T-cell (primary cell): Measurements from ENCODE around the gene SHROOM3. TPM values are rescaled to one million over a fixed set of nuclear protein-coding genes. Genes with fewer than 3 reads are reported as not detected.

Source experiments
- ATAC-seq, 4 experiments: fragments of 200-7000 bp in 3 of 4; fragments of 150-1000 bp in 1 of 4; cut with Tn5 transposase; replicated peaks in 1 of 4; 1 replicate in 3 of 4; 2 replicates in 1 of 4; pipeline ENCODE4 v1.10.0; 2021; ENCODE audit warnings: moderate library complexity in 3 of 4, mild to moderate bottlenecking in 2 of 4, moderate number of reproducible peaks in 1 of 4
- CTCF ChIA-PET, 2 donors: fragments of 300-600 bp; sonication (Branson Sonifier 250); formaldehyde crosslinking; loops; one replicate each; lab custom pipeline; 2022; ENCODE audit warnings: antibody characterized with exemption in 2 of 2; lab: Charles Lee
- POLR2A ChIA-PET, 2 donors: fragments of 300-600 bp; sonication (Branson Sonifier 250); formaldehyde crosslinking; loops; one replicate each; lab custom pipeline; 2022; ENCODE audit warnings: antibody characterized with exemption in 2 of 2; lab: Charles Lee
- DNase-seq, 35 experiments: peaks; one replicate each; pipeline versions ENCODE4 v3.0.0 to v3.0.0-alpha.2; 2013 to 2023
- H3K27ac ChIP-seq: one replicate; pipeline ENCODE4 v1.5.1; 2013; ENCODE audit warnings: low read length
- H3K27me3 ChIP-seq, 2 experiments: replicated peaks in 1 of 2; 1 replicate in 1 of 2; 2 replicates in 1 of 2; pipeline versions ENCODE4 v1.6.1 to v1.7.0; 2013; ENCODE audit warnings: low read length in 1 of 2, mixed read lengths in 1 of 2; ENCODE audit not compliant: control insufficient read depth in 2 of 2, insufficient read depth in 2 of 2; ENCODE audit errors: extremely low read depth in 1 of 2
- H3K36me3 ChIP-seq, 2 donors: 1 replicate in 1 of 2; 2 replicates in 1 of 2; pipeline versions ENCODE4 v1.6.1 to v1.7.0; 2013; ENCODE audit warnings: low read length in 1 of 2; ENCODE audit not compliant: control insufficient read depth in 2 of 2, insufficient read depth in 1 of 2; ENCODE audit errors: extremely low read depth in 1 of 2
- H3K4me1 ChIP-seq, 2 experiments: 1 replicate in 1 of 2; 2 replicates in 1 of 2; pipeline versions ENCODE4 v1.6.1 to v1.7.0; 2013; ENCODE audit warnings: low read length in 2 of 2, mixed read lengths in 1 of 2; ENCODE audit not compliant: insufficient read depth in 2 of 2, control insufficient read depth in 1 of 2; ENCODE audit errors: extremely low read depth in 1 of 2
- H3K4me3 ChIP-seq, 2 donors: 1 replicate in 1 of 2; 2 replicates in 1 of 2; pipeline versions ENCODE4 v1.5.1 to v1.7.0; 2013; ENCODE audit warnings: mild to moderate bottlenecking in 2 of 2, low read length in 1 of 2, moderate library complexity in 1 of 2; ENCODE audit not compliant: control insufficient read depth in 1 of 2; ENCODE audit errors: extremely low read depth in 1 of 2
- H3K9me3 ChIP-seq: 2 replicates; pipeline ENCODE4 v1.7.0; 2013
- H3K27ac Mint-ChIP-seq, 2 donors: one replicate each; pipeline ENCODE4 v1.8.0; 2020 to 2021; ENCODE audit warnings: mild to moderate bottlenecking in 2 of 2, mixed read lengths in 2 of 2
- H3K27me3 Mint-ChIP-seq, 2 donors: one replicate each; pipeline ENCODE4 v1.8.0; 2021 to 2022; ENCODE audit warnings: mixed read lengths in 2 of 2
- H3K36me3 Mint-ChIP-seq: one replicate; pipeline ENCODE4 v1.8.0; 2021; ENCODE audit warnings: mixed read lengths
- H3K4me1 Mint-ChIP-seq, 3 donors: one replicate each; pipeline ENCODE4 v1.8.0; 2020 to 2022; ENCODE audit warnings: mixed read lengths in 3 of 3, mild to moderate bottlenecking in 1 of 3
- H3K4me3 Mint-ChIP-seq, 3 donors: one replicate each; pipeline ENCODE4 v1.8.0; 2020 to 2022; ENCODE audit warnings: mild to moderate bottlenecking in 3 of 3, mixed read lengths in 3 of 3, moderate library complexity in 3 of 3
- H3K9me3 Mint-ChIP-seq, 3 donors: one replicate each; pipeline ENCODE4 v1.8.0; 2020 to 2022; ENCODE audit warnings: mixed read lengths in 3 of 3
- WGBS: methylation state at CpG from one replicate; pipeline ENCODE4 v1.1.5; 2013; ENCODE audit warnings: missing lambda C conversion rate; ENCODE audit not compliant: insufficient coverage; 5-methylcytosine and 5-hydroxymethylcytosine counted together
- total RNA-seq, 35 experiments: library from RNA in 6 of 35; stranded (reverse) in 6 of 35; fragments of 120-200 nt in 1 of 35; gene quantifications; one replicate each; pipeline versions ENCODE4 v1.2.1 to v1.2.4 and lab custom pipeline; 2013 to 2026

SHROOM3 gene
- total RNA-seq, 5 donors from 2014 or later (not counting 1 experiment from before 2014, with no cell fraction given), result 0.22 to 1.1 (median 0.33) TPM; not detected in 2

DNA sequence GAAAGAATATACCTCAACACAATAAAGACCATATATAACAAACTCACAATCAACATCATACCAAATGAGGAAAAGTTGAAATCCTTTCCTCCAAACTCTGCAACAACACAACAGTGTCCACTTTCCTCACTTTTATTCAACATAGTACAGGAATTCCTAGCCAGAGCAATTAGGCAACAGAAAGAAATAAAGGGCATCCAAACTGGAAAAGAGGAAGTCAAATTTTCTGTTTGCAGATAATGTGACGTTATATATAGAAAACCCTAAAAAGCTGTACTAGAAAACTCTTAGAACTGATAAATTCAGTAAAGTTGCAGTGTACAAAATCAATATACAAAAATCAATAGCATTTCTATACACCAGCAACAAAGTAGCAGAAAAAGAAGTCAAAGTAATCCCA lies 355.3 kb downstream of the SHROOM3 start:
- DNase-seq, result no peak
- POLR2A ChIA-PET, result no interaction called here

DNA sequence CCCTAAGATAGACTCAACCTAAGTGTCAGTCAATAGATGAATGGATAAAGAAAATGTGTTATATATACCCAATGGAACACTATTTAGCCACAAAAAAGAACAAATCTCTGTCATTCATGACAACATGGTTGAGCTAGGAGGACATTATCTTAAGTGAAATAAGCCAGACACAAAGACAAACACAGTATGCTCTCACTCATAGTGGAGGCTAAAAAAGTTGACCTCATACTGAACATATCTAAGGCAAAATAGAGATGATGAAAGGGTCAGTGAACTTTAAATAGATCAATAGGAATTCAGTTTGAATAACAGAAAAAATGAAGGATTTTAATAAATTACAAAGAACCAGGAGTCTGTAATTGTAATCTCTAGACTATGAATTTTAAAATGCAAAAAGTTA lies 356.4 kb downstream of the SHROOM3 start:
- Histone ChIP-seq H3K36me3 (no peaks in the 10 kb centered on the region), H3K27ac (no peak overlapping the region), H3K27me3 (peaks cover 0 to 14% of the 10 kb centered on the region in 2 experiments), H3K9me3 (no peaks in the 10 kb centered on the region), H3K4me3 (no peak overlapping the region), H3K4me1 (no peaks in the 10 kb centered on the region)
- no peak overlapping the region for H3K4me3 Mint-ChIP-seq
- POLR2A ChIA-PET, result no interaction called here
- DNase-seq, result no peak
- CTCF ChIA-PET, result interaction anchor here in 1 of 2 donors (0.6 kb wide), 1 partner anchor 1194 kb away, joined by 4 read pairs; no protein-coding TSS in a partner anchor
- H3K27ac Mint-ChIP-seq, result no peak overlapping the region
- H3K4me1 Mint-ChIP-seq, result no peaks in the 10 kb centered on the region
- no peak for ATAC-seq
- peaks cover 0 to 2% of the 10 kb centered on the region in 2 donors for H3K27me3 Mint-ChIP-seq
- peaks cover 5% of the 10 kb centered on the region for H3K36me3 Mint-ChIP-seq
- H3K9me3 Mint-ChIP-seq, result peaks cover 0 to 10% (median 5%) of the 10 kb centered on the region in 3 donors

More for the DNA sequence above, 355.3 kb downstream of the SHROOM3 start:
- H3K4me1 ChIP-seq, result no peaks in the 10 kb centered on the region
- WGBS, result no CpG with 5 or more reads among the region's 1 CpG
- no peaks in the 10 kb centered on the region for H3K36me3 ChIP-seq
- H3K27me3 Mint-ChIP-seq, result peaks cover 3 to 7% of the 10 kb centered on the region in 2 donors
- H3K4me3 ChIP-seq, result no peak overlapping the region
- H3K4me1 Mint-ChIP-seq, result no peaks in the 10 kb centered on the region
- H3K4me3 Mint-ChIP-seq, result no peak overlapping the region
- no peak overlapping the region for H3K27ac ChIP-seq
- peaks cover 0 to 14% of the 10 kb centered on the region in 2 experiments for H3K27me3 ChIP-seq
- CTCF ChIA-PET, result interaction anchor here in 1 of 2 donors (0.7 kb wide), 2 partner anchors 321 to 807 kb away, joined by 5 to 7 read pairs; no protein-coding TSS in a partner anchor
- no peaks in the 10 kb centered on the region for H3K9me3 ChIP-seq
- peaks cover 0 to 10% (median 5%) of the 10 kb centered on the region in 3 donors for H3K9me3 Mint-ChIP-seq
- H3K27ac Mint-ChIP-seq, result no peak overlapping the region
- ATAC-seq, result no peak
- peaks cover 5% of the 10 kb centered on the region for H3K36me3 Mint-ChIP-seq

DNA sequence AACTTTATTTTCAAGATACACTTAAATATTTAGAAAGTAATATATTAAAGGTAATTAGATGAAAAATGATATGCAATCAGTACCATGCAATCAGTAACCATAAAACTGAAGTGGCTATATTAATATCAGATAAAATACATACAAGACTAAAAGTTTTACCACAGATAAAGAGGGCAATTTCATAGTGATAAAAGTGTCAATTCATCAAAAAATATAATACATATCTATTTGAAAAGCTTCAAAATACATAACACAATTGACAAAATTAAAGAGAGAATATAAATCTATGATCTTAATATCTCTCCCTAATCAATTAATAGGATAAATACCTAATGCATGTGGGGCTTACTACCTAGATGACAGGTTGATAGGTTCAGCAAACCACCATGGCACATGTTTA lies 357.4 kb downstream of the SHROOM3 start:
- Histone ChIP-seq H3K27me3 (peaks cover 0 to 5% of the 10 kb centered on the region in 2 experiments), H3K27ac (no peak overlapping the region), H3K4me1 (no peaks in the 10 kb centered on the region), H3K4me3 (no peak overlapping the region), H3K9me3 (no peaks in the 10 kb centered on the region), H3K36me3 (no peaks in the 10 kb centered on the region)
- ATAC-seq (no peak), DNase-seq (no peak)
- ChIA-PET POLR2A (no interaction called here), CTCF (no interaction called here)
- Mint-ChIP-seq H3K4me3 (no peak overlapping the region), H3K36me3 (peaks cover 5% of the 10 kb centered on the region), H3K4me1 (no peaks in the 10 kb centered on the region), H3K27me3 (peaks cover 0 to 2% of the 10 kb centered on the region in 2 donors), H3K27ac (no peak overlapping the region), H3K9me3 (peaks cover 0 to 10% (median 5%) of the 10 kb centered on the region in 3 donors)

DNA sequence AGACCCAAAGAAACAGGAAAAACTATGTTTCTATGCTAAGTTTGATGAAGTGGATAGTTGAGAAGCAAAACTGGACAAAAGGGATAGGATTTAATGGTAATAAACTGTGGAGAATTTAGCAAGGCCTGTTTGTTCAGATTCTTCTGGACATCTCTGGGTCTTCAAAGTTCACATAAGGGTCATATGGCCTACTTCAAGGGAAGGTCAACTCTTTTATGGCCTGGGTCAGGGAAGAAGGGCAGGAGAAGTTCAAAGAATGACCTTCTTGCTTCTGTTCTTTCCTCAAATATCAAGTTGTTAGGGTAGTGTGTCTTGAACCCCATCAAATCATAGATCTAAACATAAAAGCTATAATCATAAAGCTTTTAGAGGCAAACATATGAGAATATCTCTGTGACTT lies 360.2 kb downstream of the SHROOM3 start:
- DNase-seq, result no peak
- H3K27me3 Mint-ChIP-seq, result peaks cover 1 to 4% of the 10 kb centered on the region in 2 donors
- no peaks in the 10 kb centered on the region for H3K4me1 Mint-ChIP-seq
- no peaks in the 10 kb centered on the region for H3K9me3 ChIP-seq
- ChIA-PET CTCF (no interaction called here), POLR2A (no interaction called here)
- H3K36me3 Mint-ChIP-seq, result no peaks in the 10 kb centered on the region
- no peaks in the 10 kb centered on the region for H3K4me1 ChIP-seq
- H3K27me3 ChIP-seq, result no peaks in the 10 kb centered on the region
- H3K36me3 ChIP-seq, result no peaks in the 10 kb centered on the region
- H3K4me3 ChIP-seq, result no peak overlapping the region
- no peak overlapping the region for H3K27ac ChIP-seq
- ATAC-seq, result no peak
- H3K27ac Mint-ChIP-seq, result no peak overlapping the region
- H3K4me3 Mint-ChIP-seq, result no peak overlapping the region
- no peaks in the 10 kb centered on the region for H3K9me3 Mint-ChIP-seq

DNA sequence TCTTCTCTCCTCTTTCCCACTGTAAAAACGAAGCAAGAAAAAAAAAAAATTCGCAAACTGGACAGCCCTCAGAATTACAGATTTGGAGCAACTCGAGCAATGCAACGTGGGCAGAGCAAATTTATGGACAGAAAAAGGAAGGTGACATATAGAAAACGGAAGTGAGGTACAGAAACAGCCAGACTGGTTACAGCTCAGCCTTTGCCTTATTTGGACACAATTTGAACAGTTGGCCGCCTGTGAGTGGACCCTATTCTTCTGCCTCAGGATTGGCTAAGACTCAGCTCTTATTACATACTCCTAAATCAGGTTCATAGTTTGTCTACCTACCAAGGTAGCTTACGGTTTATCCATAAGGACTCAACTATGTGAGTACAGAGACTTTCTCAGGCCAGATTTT lies 364.1 kb downstream of the SHROOM3 start:
- Mint-ChIP-seq H3K27me3 (peaks cover 4 to 16% of the 10 kb centered on the region in 2 donors), H3K4me3 (no peak overlapping the region), H3K9me3 (no peaks in the 10 kb centered on the region), H3K36me3 (no peaks in the 10 kb centered on the region), H3K4me1 (no peaks in the 10 kb centered on the region), H3K27ac (no peak overlapping the region)
- CTCF ChIA-PET, result interaction anchor here in 1 of 2 donors (0.9 kb wide), 1 partner anchor 16 kb away, joined by 3 read pairs; no protein-coding TSS in a partner anchor
- H3K4me1 ChIP-seq, result no peaks in the 10 kb centered on the region
- H3K9me3 ChIP-seq, result no peaks in the 10 kb centered on the region
- no peak overlapping the region for H3K4me3 ChIP-seq
- peaks cover 0 to 13% of the 10 kb centered on the region in 2 experiments for H3K27me3 ChIP-seq
- no peak for DNase-seq
- POLR2A ChIA-PET, result no interaction called here
- H3K27ac ChIP-seq, result no peak overlapping the region
- 49% methylated on average over 4 of the region's 7 CpGs for WGBS
- H3K36me3 ChIP-seq, result no peaks in the 10 kb centered on the region
- no peak for ATAC-seq

DNA sequence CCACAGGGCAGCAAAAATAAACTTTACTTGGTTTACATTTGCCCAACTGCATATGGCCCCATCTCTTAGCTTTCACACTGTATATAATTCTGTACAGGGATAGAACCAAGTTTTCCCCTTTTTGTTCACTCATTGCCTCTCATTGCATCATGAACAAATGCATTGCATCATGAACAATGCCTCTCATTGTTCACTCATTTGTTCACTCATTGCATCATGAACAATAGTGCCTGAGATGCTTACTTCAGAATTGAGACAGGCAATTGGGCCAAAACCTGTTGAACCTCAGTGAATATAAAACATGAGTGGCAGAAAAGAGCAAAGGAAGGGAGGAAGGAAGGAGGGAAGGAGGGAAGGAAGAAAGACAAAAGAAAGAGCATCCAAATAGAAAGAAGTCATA lies 364.7 kb downstream of the SHROOM3 start:
- Mint-ChIP-seq H3K27ac (no peak overlapping the region), H3K36me3 (no peaks in the 10 kb centered on the region), H3K4me3 (no peak overlapping the region), H3K9me3 (no peaks in the 10 kb centered on the region), H3K27me3 (peaks cover 4 to 19% of the 10 kb centered on the region in 2 donors), H3K4me1 (no peaks in the 10 kb centered on the region)
- H3K9me3 ChIP-seq, result no peaks in the 10 kb centered on the region
- H3K4me3 ChIP-seq, result no peak overlapping the region
- ATAC-seq, result no peak
- no peaks in the 10 kb centered on the region for H3K4me1 ChIP-seq
- peaks cover 0 to 13% of the 10 kb centered on the region in 2 experiments for H3K27me3 ChIP-seq
- no peaks in the 10 kb centered on the region for H3K36me3 ChIP-seq
- no peak overlapping the region for H3K27ac ChIP-seq
- DNase-seq, result no peak
- ChIA-PET CTCF (interaction anchor here in 1 of 2 donors (0.9 kb wide), 1 partner anchor 16 kb away, joined by 3 read pairs; no protein-coding TSS in a partner anchor), POLR2A (no interaction called here)

DNA sequence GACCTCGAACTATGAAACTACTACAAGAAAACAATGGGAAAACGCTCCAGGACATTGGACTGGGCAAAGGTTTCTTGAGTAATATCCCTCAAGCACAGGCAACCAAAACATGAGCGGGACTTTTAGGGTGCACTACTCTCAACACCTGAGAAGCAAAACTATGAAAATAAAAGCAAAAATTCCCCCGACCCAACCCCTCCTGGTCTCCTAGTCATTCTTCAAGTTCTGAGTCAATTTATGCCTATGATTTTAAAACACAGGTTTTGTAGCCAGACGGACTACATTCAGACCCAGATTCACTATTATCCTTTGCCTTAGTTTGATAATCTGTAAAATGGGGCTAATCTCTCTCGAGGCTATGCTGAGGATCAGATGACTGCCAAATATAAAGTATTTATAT lies 365.9 kb downstream of the SHROOM3 start:
- Mint-ChIP-seq H3K9me3 (no peaks in the 10 kb centered on the region), H3K36me3 (no peaks in the 10 kb centered on the region), H3K4me1 (no peaks in the 10 kb centered on the region), H3K27me3 (peaks cover 4 to 19% of the 10 kb centered on the region in 2 donors), H3K4me3 (no peak overlapping the region), H3K27ac (no peak overlapping the region)
- no peak for ATAC-seq
- Histone ChIP-seq H3K4me3 (no peak overlapping the region), H3K27ac (no peak overlapping the region), H3K9me3 (no peaks in the 10 kb centered on the region), H3K36me3 (no peaks in the 10 kb centered on the region), H3K27me3 (peaks cover 0 to 13% of the 10 kb centered on the region in 2 experiments), H3K4me1 (no peaks in the 10 kb centered on the region)
- ChIA-PET POLR2A (no interaction called here), CTCF (no interaction called here)
- no peak for DNase-seq
- WGBS, result 60% methylated on average over 3 of the region's 6 CpGs
